RWPE1 (cell line): ENCODE data around the gene EMD.
"Not testable (repeated sequence)": the region's sequence is repeated elsewhere in the genome, so short reads cannot be mapped to it uniquely, and the experiment has no call there.

Experiments
- CTCF ChIA-PET: fragments of 350-600 bp; sonication (Branson Sonifier 250); formaldehyde crosslinking; extraction: SDS; loops from one replicate; lab custom pipeline; 2021; lab: Yijun Ruan, JAX
- POLR2A ChIA-PET: fragments of 400-600 bp; formaldehyde crosslinking; extraction: SDS; loops from one replicate; lab custom pipeline; 2020; ENCODE audit warnings: antibody characterized with exemption; ENCODE audit not compliant: low non-redundant PET; lab: Yijun Ruan, JAX
- DNase-seq: peaks from one replicate; pipeline ENCODE4 v3.0.0; 2012; ENCODE audit warnings: low spot score
- H3K27ac ChIP-seq: fragments of 450-650 bp; 2 replicates; pipeline ENCODE4 v1.5.1; 2017
- CTCF ChIP-seq: fragments of 450-650 bp; conservative IDR thresholded peaks from 2 replicates; pipeline ENCODE4 v1.5.1; 2017; ENCODE audit warnings: low read depth, mild to moderate bottlenecking

EMD gene

GRCh38 chrX:154378799-154379568 lies at the start of gene EMD:
TSS of gene EMD (plus strand) at chrX:154379295. CDS start at chrX:154379485, 190 bp downstream.
- ChIA-PET POLR2A (no interaction called here), CTCF (no interaction called here)

GRCh38 chrX:154332561-154332960 lies 46.5 kb upstream of the EMD start:
- CTCF ChIA-PET = no interaction called here
- TF ChIP-seq CTCF = no peak
- H3K27ac ChIP-seq = no peak overlapping the region
- DNase-seq = no peak
- POLR2A ChIA-PET = no interaction called here

More at GRCh38 chrX:154378799-154379568, at the start of gene EMD:
- DNase-seq = peak; percentile 82
- no peak for TF ChIP-seq CTCF
- peak within 1 kb of the TSS; percentile 96 for H3K27ac ChIP-seq

GRCh38 chrX:154333116-154333515 lies 46.0 kb upstream of the EMD start:
- POLR2A ChIA-PET = no interaction called here
- DNase-seq = no peak
- TF ChIP-seq CTCF = no peak
- no peak overlapping the region for H3K27ac ChIP-seq
- CTCF ChIA-PET = no interaction called here

- POLR2A ChIA-PET = no interaction called here
- H3K27ac ChIP-seq = no peak overlapping the region
- DNase-seq = no peak
- CTCF ChIA-PET = no interaction called here
- TF ChIP-seq CTCF = no peak
Observed at GRCh38 chrX:154333837-154334271, 45.2 kb upstream of the EMD start.

GRCh38 chrX:154334496-154334895 lies 44.6 kb upstream of the EMD start:
- TF ChIP-seq CTCF = no peak
- ChIA-PET POLR2A (no interaction called here), CTCF (no interaction called here)
- no peak overlapping the region for H3K27ac ChIP-seq
- no peak for DNase-seq

GRCh38 chrX:154341399-154342298 lies 37.4 kb upstream of the EMD start:
- H3K27ac ChIP-seq, POLR2A ChIA-PET, DNase-seq, CTCF ChIA-PET: not testable (repeated sequence)

- POLR2A ChIA-PET, DNase-seq, CTCF ChIA-PET, H3K27ac ChIP-seq: not testable (repeated sequence)
Observed at GRCh38 chrX:154343063-154343462, 36.0 kb upstream of the EMD start.

GRCh38 chrX:154343620-154344019 lies 35.5 kb upstream of the EMD start:
- POLR2A ChIA-PET, H3K27ac ChIP-seq, CTCF ChIA-PET, DNase-seq: not testable (repeated sequence)
